ENCODE data around the gene SHANK1.

The SHANK1 gene

GRCh38 chr19:50666346-50667176 is 53.0 kb downstream of the SHANK1 start:
- no peak overlapping the region for H3K4me3 ChIP-seq (IDR thresholded peaks at IDR 0.05; ENCODE audit: insufficient read depth, low read depth, low read length)
- no peaks in the 10 kb centered on the region for H3K36me3 ChIP-seq (ENCODE audit: insufficient read depth)
- H3K4me2 ChIP-seq = no peak overlapping the region
- no peak overlapping the region for H2AFZ ChIP-seq (ENCODE audit: low read depth)
- H3K27me3 ChIP-seq (ENCODE audit: insufficient read depth, low read depth) = peaks cover 4% of the 10 kb centered on the region; the same call in 1 of the 2 replicates
- no peak for TF ChIP-seq CTCF (conservative IDR thresholded peaks at IDR 0.05; ENCODE audit: low read depth, low read length)
- no peaks in the 10 kb centered on the region for H3K4me1 ChIP-seq (ENCODE audit: low read depth, poor library complexity, severe bottlenecking)
- no peak overlapping the region for H3K27ac ChIP-seq
- no peaks in the 10 kb centered on the region for H3K79me2 ChIP-seq (ENCODE audit: insufficient read depth, low read depth)
- H3K9ac ChIP-seq = no peak overlapping the region
- H4K20me1 ChIP-seq (ENCODE audit: insufficient read depth) = no peaks in the 10 kb centered on the region

- Histone ChIP-seq H3K36me3 (ENCODE audit: insufficient read depth) (no peaks in the 10 kb centered on the region), H3K9ac (no peak overlapping the region), H3K4me3 (IDR thresholded peaks at IDR 0.05; ENCODE audit: insufficient read depth, low read depth, low read length) (no peak overlapping the region), H3K4me2 (no peak overlapping the region), H3K27ac (no peak overlapping the region), H2AFZ (ENCODE audit: low read depth) (no peak overlapping the region), H3K27me3 (ENCODE audit: insufficient read depth, low read depth) (no peaks in the 10 kb centered on the region), H4K20me1 (ENCODE audit: insufficient read depth) (no peaks in the 10 kb centered on the region), H3K4me1 (ENCODE audit: low read depth, poor library complexity, severe bottlenecking) (no peaks in the 10 kb centered on the region), H3K79me2 (ENCODE audit: insufficient read depth, low read depth) (no peaks in the 10 kb centered on the region)
- TF ChIP-seq CTCF (conservative IDR thresholded peaks at IDR 0.05; ENCODE audit: low read depth, low read length) = no peak
Observed at GRCh38 chr19:50664204-50664603, 55.4 kb downstream of the SHANK1 start.

GRCh38 chr19:50663482-50663790 is 56.2 kb downstream of the SHANK1 start:
- no peak for TF ChIP-seq CTCF (conservative IDR thresholded peaks at IDR 0.05; ENCODE audit: low read depth, low read length)
- Histone ChIP-seq H3K4me2 (no peak overlapping the region), H3K36me3 (ENCODE audit: insufficient read depth) (no peaks in the 10 kb centered on the region), H3K79me2 (ENCODE audit: insufficient read depth, low read depth) (no peaks in the 10 kb centered on the region), H3K27me3 (ENCODE audit: insufficient read depth, low read depth) (no peaks in the 10 kb centered on the region), H4K20me1 (ENCODE audit: insufficient read depth) (no peaks in the 10 kb centered on the region), H3K27ac (no peak overlapping the region), H3K4me1 (ENCODE audit: low read depth, poor library complexity, severe bottlenecking) (no peaks in the 10 kb centered on the region), H3K4me3 (IDR thresholded peaks at IDR 0.05; ENCODE audit: insufficient read depth, low read depth, low read length) (no peak overlapping the region), H3K9ac (no peak overlapping the region), H2AFZ (ENCODE audit: low read depth) (no peak overlapping the region)

- H3K27ac ChIP-seq = no peak overlapping the region
- H3K27me3 ChIP-seq (ENCODE audit: insufficient read depth, low read depth) = no peaks in the 10 kb centered on the region
- H3K9ac ChIP-seq = no peak overlapping the region
- H3K36me3 ChIP-seq (ENCODE audit: insufficient read depth) = no peaks in the 10 kb centered on the region
- H4K20me1 ChIP-seq (ENCODE audit: insufficient read depth) = no peaks in the 10 kb centered on the region
- H2AFZ ChIP-seq (ENCODE audit: low read depth) = no peak overlapping the region
- H3K4me3 ChIP-seq (IDR thresholded peaks at IDR 0.05; ENCODE audit: insufficient read depth, low read depth, low read length) = no peak overlapping the region
- no peaks in the 10 kb centered on the region for H3K4me1 ChIP-seq (ENCODE audit: low read depth, poor library complexity, severe bottlenecking)
- TF ChIP-seq CTCF (conservative IDR thresholded peaks at IDR 0.05; ENCODE audit: low read depth, low read length) = no peak
- no peaks in the 10 kb centered on the region for H3K79me2 ChIP-seq (ENCODE audit: insufficient read depth, low read depth)
- H3K4me2 ChIP-seq = no peak overlapping the region
Observed at GRCh38 chr19:50662651-50663481, 56.7 kb downstream of the SHANK1 start.

All from KMS-11 (cell line).